Activated CD4-positive, CD25-positive, alpha-beta regulatory T cell (primary cell): Measurements from ENCODE around the gene COMMD1.
"Not testable (repeated sequence)": the region's sequence is repeated elsewhere in the genome, so short reads cannot be mapped to it uniquely, and the experiment has no call there.

Source experiments
- DNase-seq, 4 experiments: peaks; one replicate each; lab custom pipeline; 2025; lab: John Stamatoyannopoulos, UW

Gene COMMD1

DNA sequence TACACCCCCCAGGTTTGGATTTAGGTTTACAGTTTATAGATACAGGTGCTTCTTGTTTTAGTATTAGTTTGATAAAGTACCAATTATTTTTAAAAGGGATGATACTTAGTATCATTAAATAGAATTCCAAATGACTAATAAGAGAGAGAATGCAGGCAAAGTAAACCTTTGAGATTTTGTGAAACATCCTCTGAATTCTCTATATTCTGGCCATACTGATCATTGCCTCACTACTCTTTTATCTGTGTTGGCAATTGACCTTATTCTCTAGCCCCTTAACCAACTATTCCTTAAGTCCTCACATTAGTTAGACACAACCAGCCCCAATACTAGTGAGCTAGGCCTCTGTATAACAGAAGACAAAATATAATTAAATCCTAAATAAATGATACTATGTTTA, 125.4 kb downstream of the COMMD1 start:
- DNase-seq: no peak

GRCh38 chr2:62032096-62032495, 126.6 kb downstream of the COMMD1 start:
- DNase-seq: no peak

- no peak for DNase-seq
These were observed 129.2 kb downstream of the COMMD1 start for GRCh38 chr2:62034715-62035114.

GRCh38 chr2:62036229-62036628, 130.8 kb downstream of the COMMD1 start:
- no peak for DNase-seq

DNA sequence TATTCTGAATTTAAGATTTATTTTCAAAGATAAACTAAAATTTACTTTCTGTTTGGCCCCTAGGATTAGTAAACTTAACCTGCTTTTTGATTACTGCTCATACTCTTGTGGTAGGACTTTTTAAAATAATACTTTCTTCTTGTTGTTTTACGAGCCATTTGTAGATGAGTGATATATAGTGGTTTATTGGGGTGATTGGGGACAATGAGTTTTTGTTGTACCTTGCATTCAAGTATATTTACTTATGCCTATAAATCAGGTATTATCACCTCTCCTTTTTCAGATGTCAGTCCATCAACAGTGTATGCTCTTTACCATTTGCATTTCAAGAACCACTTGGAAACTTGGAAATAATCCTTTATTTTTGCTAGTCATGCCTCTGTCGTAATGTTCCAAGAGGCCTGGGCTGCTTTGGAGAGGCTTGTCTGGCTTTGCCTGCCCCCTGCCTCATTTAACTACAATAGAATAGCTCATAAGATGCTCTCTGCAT, 131.3 kb downstream of the COMMD1 start:
- DNase-seq: no peak

- no peak for DNase-seq
These were observed 133.7 kb downstream of the COMMD1 start for GRCh38 chr2:62038975-62039771.

DNA sequence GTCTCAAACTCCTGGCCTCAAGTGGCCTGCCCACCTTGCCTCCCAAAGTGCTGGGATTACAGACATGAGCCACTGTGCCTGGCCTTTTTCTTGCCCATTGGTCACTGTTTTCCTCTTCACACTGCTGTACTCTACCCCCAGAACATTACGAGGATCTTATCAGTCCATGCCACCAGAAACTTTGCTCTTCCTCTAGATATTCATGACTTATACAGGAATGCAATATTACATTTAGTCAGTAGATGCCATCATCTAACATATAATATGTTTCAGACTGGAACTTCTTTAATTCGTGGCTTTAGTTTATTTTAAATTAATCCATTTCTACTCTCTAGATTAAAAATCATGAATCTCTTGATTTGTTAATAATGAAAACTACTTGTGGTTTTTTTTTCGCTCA, 135.5 kb downstream of the COMMD1 start:
- DNase-seq: no peak

DNA sequence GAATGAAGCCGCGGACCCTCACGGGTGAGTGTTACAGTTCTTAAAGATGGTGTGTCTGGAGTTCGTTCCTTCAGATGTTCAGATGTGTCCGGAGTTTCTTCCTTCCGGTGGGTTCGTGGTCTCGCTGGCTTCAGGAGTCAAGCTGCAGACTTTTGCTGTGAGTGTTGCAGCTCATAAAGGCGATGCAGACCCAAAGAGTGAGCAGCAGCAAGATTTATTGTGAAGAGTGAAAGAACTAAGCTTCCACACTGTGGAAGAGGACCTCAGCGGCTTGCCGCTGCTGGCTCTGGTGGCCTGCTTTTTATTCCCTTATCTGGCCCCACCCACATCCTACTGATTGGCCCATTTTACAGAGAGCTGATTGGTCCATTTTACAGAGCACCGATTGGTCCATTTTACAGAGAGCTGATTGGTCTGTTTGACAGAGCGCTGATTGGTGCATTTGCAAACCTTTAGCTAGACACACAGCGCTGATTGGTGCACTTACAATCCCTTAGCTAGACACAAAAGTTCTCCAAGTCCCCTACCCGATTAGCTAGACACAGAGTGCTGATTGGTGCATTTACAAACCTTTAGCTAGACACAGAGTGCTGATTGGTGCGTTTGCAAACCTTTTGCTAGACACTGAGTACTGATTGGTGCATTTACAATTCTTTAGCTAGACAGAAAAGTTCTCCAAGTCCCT, 136.4 kb downstream of the COMMD1 start:
- not testable (repeated sequence) for DNase-seq

- no peak for DNase-seq
These were observed 136.9 kb downstream of the COMMD1 start for GRCh38 chr2:62042400-62042799.

GRCh38 chr2:62042944-62043343, 137.5 kb downstream of the COMMD1 start:
- no peak for DNase-seq

GRCh38 chr2:62045017-62045543, 139.6 kb downstream of the COMMD1 start:
- DNase-seq: no peak

- DNase-seq: no peak
These were observed 140.7 kb downstream of the COMMD1 start for GRCh38 chr2:62046141-62046540.

- no peak for DNase-seq
These were observed 145.1 kb downstream of the COMMD1 start for GRCh38 chr2:62050456-62051045.

DNA sequence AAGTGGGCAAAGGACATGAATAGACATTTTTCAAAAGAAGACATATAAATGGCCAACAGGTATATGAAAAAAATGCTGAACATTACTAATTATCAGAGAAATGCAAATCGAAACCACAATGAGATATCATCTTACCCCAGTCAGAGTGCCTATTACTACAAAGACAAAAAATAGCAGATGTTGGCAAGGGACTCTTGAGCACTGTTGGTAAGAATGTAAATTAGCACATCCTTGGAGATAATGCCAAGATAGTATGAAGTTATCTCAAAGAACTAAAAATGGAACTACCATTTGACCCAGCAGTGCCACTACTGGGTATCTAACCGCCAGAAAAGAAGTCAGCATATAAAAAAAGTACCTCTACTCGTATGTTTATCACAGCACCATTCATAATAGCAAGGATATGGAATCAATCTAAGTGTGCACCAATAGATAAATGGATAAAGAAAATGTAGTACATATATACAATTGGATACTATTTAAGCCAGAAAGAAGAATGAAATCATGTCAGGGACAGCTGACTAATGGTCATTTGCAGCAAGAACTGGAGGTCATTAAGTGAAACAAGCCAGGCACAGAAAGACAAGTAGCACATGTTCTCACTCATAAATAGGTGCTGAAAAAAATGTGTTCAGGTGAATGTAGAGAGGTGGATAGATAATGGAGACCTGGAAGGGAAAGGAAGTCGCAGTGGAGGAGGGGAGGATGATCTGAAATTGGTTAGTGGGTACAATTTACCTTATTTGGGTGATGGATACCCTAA, 148.7 kb downstream of the COMMD1 start:
- DNase-seq: no peak

- DNase-seq: no peak
These were observed 149.5 kb downstream of the COMMD1 start for GRCh38 chr2:62054916-62055450.

- no peak for DNase-seq
These were observed 150.4 kb downstream of the COMMD1 start for GRCh38 chr2:62055724-62056336.

GRCh38 chr2:62056341-62056740, 150.9 kb downstream of the COMMD1 start:
- DNase-seq: no peak

GRCh38 chr2:62065243-62065642, 159.8 kb downstream of the COMMD1 start:
- no peak for DNase-seq

DNA sequence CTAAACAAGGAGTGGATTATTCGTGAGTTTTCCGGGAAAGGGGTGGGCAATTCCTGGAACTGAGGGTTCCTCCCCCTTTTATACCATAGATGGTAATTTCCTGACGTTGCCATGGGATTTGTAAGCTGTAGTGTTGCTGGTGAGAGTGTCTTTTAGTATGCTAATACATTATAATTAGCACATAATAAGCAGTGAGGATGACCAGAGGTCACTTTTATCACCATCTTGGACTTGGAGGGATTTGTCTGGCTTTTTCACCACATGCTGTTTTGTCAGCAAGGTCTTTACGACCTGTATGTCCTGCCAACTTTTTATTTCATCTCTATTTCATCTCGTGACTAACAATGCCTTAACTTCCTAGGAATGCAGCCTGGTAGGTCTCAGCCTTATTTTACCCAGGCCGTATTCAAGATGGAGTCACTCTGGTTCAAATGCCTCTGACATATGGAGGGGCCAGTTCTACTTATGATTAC, 165.7 kb downstream of the COMMD1 start:
- DNase-seq: no peak

- no peak for DNase-seq
These were observed 166.5 kb downstream of the COMMD1 start for GRCh38 chr2:62071760-62072680.
